HG03159 (cell line): ENCODE data around the gene SLC45A3.
"Not testable (repeated sequence)": the region's sequence is repeated elsewhere in the genome, so short reads cannot be mapped to it uniquely, and the experiment has no call there.

Experiments used
- ATAC-seq: cut with Tn5 transposase; IDR thresholded peaks from one replicate; pipeline ENCODE4 v1.9.1; 2021; ENCODE audit warnings: mild to moderate bottlenecking, moderate library complexity; ENCODE audit not compliant: unreplicated experiment

Gene SLC45A3

GRCh38 chr1:205680073-205680851 is at the start of gene SLC45A3:
SLC45A3 (minus strand) TSS chr1:205680509; CDS start chr1:205664656, 15,853 bp downstream.
- no peak for ATAC-seq

- ATAC-seq: no peak
These were observed 46.4 kb upstream of the SLC45A3 start for GRCh38 chr1:205726619-205727125.

- ATAC-seq: no peak
These were observed 45.2 kb upstream of the SLC45A3 start for GRCh38 chr1:205725514-205725913.

GRCh38 chr1:205720740-205721139 is 40.4 kb upstream of the SLC45A3 start:
- ATAC-seq: not testable (repeated sequence)

- no peak for ATAC-seq
These were observed 39.5 kb upstream of the SLC45A3 start for GRCh38 chr1:205719762-205720161.

- ATAC-seq: no peak
These were observed 38.7 kb upstream of the SLC45A3 start for GRCh38 chr1:205719015-205719414.

- ATAC-seq: no peak
These were observed 36.2 kb upstream of the SLC45A3 start for GRCh38 chr1:205716371-205717132.

- ATAC-seq: no peak
These were observed 35.3 kb upstream of the SLC45A3 start for GRCh38 chr1:205715628-205716027.

- no peak for ATAC-seq
These were observed 34.6 kb upstream of the SLC45A3 start for GRCh38 chr1:205714906-205715246.

- no peak for ATAC-seq
These were observed 34.0 kb upstream of the SLC45A3 start for GRCh38 chr1:205714190-205714905.

- peak; percentile 66 for ATAC-seq
These were observed 31.1 kb upstream of the SLC45A3 start for GRCh38 chr1:205711105-205712048.

GRCh38 chr1:205710201-205711062 is 30.1 kb upstream of the SLC45A3 start:
- ATAC-seq: no peak

- ATAC-seq: no peak
These were observed 29.3 kb upstream of the SLC45A3 start for GRCh38 chr1:205709640-205710039.

GRCh38 chr1:205709059-205709398 is 28.7 kb upstream of the SLC45A3 start:
- no peak for ATAC-seq

GRCh38 chr1:205706601-205707502 is 26.5 kb upstream of the SLC45A3 start:
- ATAC-seq: no peak

- ATAC-seq: no peak
These were observed 24.6 kb upstream of the SLC45A3 start for GRCh38 chr1:205704903-205705302.

- ATAC-seq: no peak
These were observed 22.8 kb upstream of the SLC45A3 start for GRCh38 chr1:205703072-205703471.

GRCh38 chr1:205701891-205702290 is 21.6 kb upstream of the SLC45A3 start:
- ATAC-seq: no peak
